HL-60 (cell line): Measurements from ENCODE around the gene KAT6B.

Source experiments
- DNase-seq, 2 experiments: peaks; one replicate each; pipeline ENCODE4 v3.0.0-alpha.2; 2010 to 2020; ENCODE audit warnings: low read depth in 1 of 2, low spot score in 1 of 2
- H3K27ac ChIP-seq: fragments of 250-450 bp; sonication (Bioruptor Pico); replicated peaks from 2 replicates; pipeline ENCODE4 v1.5.1; 2020; ENCODE audit warnings: mild to moderate bottlenecking, moderate library complexity
- H3K27me3 ChIP-seq: fragments of 250-450 bp; sonication (Bioruptor Pico); 2 replicates; pipeline ENCODE4 v1.5.1; 2021; ENCODE audit warnings: mild to moderate bottlenecking, moderate library complexity; ENCODE audit not compliant: insufficient read depth, poor library complexity, severe bottlenecking
- H3K4me3 ChIP-seq: replicated peaks from 2 replicates; pipeline ENCODE4 v1.5.1; 2011; ENCODE audit warnings: mild to moderate bottlenecking, control low read depth, low read length; ENCODE audit not compliant: insufficient read depth
- CTCF ChIP-seq: IDR thresholded peaks from one replicate; pipeline ENCODE4 v1.5.1; 2011; ENCODE audit warnings: low read length, control low read depth, inconsistent platforms; ENCODE audit not compliant: insufficient read depth
- GABPA ChIP-seq: IDR thresholded peaks from 2 replicates; pipeline ENCODE4 v1.6.1; 2012; ENCODE audit warnings: low read depth
- POLR2AphosphoS5 ChIP-seq: IDR thresholded peaks from 2 replicates; pipeline ENCODE4 v1.6.1; 2012; ENCODE audit warnings: low read depth
- REST ChIP-seq: IDR thresholded peaks from 2 replicates; pipeline ENCODE4 v1.6.1; 2012; ENCODE audit warnings: low read depth; ENCODE audit not compliant: insufficient replicate concordance
- SPI1 ChIP-seq: IDR thresholded peaks from 2 replicates; pipeline ENCODE4 v1.6.1; 2012; ENCODE audit warnings: low read depth, mild to moderate bottlenecking, borderline replicate concordance

The KAT6B gene

GRCh38 chr10:74932648-74933047 is 106.2 kb downstream of the KAT6B start:
- Histone ChIP-seq H3K27ac (no peak overlapping the region), H3K4me3 (no peak overlapping the region), H3K27me3 (no peaks in the 10 kb centered on the region)
- TF ChIP-seq GABPA (no peak), REST (no peak), SPI1 (no peak), CTCF (no peak), POLR2AphosphoS5 (no peak)
- no peak for DNase-seq

GRCh38 chr10:74934100-74934812 is 107.9 kb downstream of the KAT6B start:
- Histone ChIP-seq H3K27me3 (no peaks in the 10 kb centered on the region), H3K27ac (no peak overlapping the region), H3K4me3 (no peak overlapping the region)
- TF ChIP-seq CTCF: no peak
- TF ChIP-seq REST: no peak
- TF ChIP-seq GABPA: no peak
- no peak for TF ChIP-seq SPI1
- no peak for DNase-seq

- TF ChIP-seq GABPA: no peak
- TF ChIP-seq POLR2AphosphoS5: no peak
- TF ChIP-seq CTCF: no peak
- TF ChIP-seq SPI1: no peak
- no peak for TF ChIP-seq REST
- no peak for DNase-seq
- Histone ChIP-seq H3K4me3 (no peak overlapping the region), H3K27ac (no peak overlapping the region), H3K27me3 (no peaks in the 10 kb centered on the region)
Observed at GRCh38 chr10:74936577-74937265, 110.3 kb downstream of the KAT6B start.
